ENCODE measurements around the gene CFL1.

DNA sequence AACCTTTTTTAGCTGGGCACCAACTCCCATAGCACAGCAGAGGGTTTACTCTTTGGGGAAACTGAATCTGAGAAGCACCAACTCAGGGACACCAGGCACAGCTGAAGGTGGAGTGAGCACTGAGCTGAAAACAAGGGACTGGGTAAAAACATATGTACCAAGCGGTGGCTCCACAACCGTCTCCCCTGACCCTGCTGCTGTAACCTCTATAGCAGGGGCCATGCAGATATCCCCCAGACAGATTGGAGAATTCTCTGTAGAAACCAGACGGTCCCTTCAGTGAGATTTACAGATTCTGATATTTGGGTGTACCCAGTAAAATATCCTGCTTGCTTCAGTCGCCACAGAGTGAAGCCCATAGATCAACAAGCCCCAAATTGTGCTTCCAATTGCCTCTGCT is 28.5 kb downstream of the CFL1 start:
- TF ChIP-seq, protein P1, sequence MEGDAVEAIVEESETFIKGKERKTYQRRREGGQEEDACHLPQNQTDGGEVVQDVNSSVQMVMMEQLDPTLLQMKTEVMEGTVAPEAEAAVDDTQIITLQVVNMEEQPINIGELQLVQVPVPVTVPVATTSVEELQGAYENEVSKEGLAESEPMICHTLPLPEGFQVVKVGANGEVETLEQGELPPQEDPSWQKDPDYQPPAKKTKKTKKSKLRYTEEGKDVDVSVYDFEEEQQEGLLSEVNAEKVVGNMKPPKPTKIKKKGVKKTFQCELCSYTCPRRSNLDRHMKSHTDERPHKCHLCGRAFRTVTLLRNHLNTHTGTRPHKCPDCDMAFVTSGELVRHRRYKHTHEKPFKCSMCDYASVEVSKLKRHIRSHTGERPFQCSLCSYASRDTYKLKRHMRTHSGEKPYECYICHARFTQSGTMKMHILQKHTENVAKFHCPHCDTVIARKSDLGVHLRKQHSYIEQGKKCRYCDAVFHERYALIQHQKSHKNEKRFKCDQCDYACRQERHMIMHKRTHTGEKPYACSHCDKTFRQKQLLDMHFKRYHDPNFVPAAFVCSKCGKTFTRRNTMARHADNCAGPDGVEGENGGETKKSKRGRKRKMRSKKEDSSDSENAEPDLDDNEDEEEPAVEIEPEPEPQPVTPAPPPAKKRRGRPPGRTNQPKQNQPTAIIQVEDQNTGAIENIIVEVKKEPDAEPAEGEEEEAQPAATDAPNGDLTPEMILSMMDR (IDR thresholded peaks at IDR 0.05): no peak
- no peak for TF ChIP-seq POLR2A (IDR thresholded peaks at IDR 0.05)
